ENCODE results near the gene NCSTN. TPM values are rescaled to one million over a fixed set of nuclear protein-coding genes. Genes with fewer than 3 reads are reported as not detected.

Gene NCSTN
- total and polyA plus RNA-seq, 10 of the 15 experiments (the other 5 are each of a cell fraction or from before 2014, with no cell fraction given), result 33.3 to 88.2 (median 60.4) TPM

DNA sequence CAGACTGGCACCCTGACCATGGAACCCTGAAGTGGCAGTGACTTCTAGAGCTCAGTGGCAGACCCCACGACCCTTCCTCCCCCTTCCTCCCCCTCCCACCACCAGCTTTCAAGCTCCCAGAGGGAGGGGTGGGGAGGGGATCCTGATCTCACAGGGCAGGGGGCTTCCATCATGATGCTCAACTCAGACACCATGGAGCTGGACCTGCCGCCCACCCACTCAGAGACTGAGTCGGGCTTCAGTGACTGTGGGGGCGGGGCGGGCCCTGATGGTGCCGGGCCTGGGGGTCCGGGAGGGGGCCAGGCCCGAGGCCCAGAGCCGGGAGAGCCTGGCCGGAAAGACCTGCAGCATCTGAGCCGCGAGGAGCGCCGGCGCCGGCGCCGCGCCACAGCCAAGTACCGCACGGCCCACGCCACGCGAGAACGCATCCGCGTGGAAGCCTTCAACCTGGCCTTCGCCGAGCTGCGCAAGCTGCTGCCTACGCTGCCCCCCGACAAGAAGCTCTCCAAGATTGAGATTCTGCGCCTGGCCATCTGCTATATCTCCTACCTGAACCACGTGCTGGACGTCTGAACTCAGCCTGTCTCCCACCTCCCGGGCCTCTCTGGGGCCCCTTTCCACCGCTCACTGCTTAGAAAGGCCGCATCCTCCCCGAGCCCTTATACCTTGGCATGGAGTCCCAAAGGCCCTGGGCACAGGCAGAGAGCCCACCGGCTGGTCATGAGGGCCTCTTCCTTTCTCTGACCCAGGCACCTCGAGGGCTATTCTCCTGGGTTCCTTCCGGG is 27.6 kb downstream of the NCSTN start:
- no peak for FAIRE-seq
- H2AFZ ChIP-seq (ENCODE audit: control insufficient read depth, low read depth, low read length), result no peak overlapping the region
- no peaks in the 10 kb centered on the region for H3K9me3 ChIP-seq (replicated peaks; ENCODE audit: control insufficient read depth, insufficient read depth, low read length)
- ChIA-PET POLR2A (interaction anchor here (1.3 kb wide), 1 partner anchor 13 kb away, joined by 3 read pairs; no protein-coding TSS in a partner anchor), RAD21 (ENCODE audit: unreplicated experiment) (interaction anchor here (0.6 to 1.5 kb wide), 2 partner anchors 177 to 218 kb away, joined by 4 read pairs; no protein-coding TSS in a partner anchor), CTCF (interaction anchor here (0.9 to 1.2 kb wide), 2 partner anchors 119 to 285 kb away, joined by 3 to 5 read pairs; no protein-coding TSS in a partner anchor), SMC1A (ENCODE audit: uncharacterized antibody, unreplicated experiment) (interaction anchor here (0.6 to 2.0 kb wide), 3 partner anchors 80 to 345 kb away, joined by 3 to 5 read pairs (median 3); no protein-coding TSS in a partner anchor)
- peaks cover 7% of the 10 kb centered on the region for H3K4me1 ChIP-seq (ENCODE audit: control insufficient read depth, insufficient read depth, low read length)
- H4K20me1 ChIP-seq (ENCODE audit: control insufficient read depth, insufficient read depth), result no peaks in the 10 kb centered on the region
- H3K36me3 ChIP-seq (ENCODE audit: control insufficient read depth in 2 of 2, insufficient read depth in 2 of 2, low read length in 1 of 2), result no peaks in the 10 kb centered on the region
- DNase-seq (ENCODE audit: low read depth, low spot score), result no peak
- no peaks in the 10 kb centered on the region for H3K79me2 ChIP-seq (ENCODE audit: control insufficient read depth, insufficient read depth, low read length)
- H3K9ac ChIP-seq (ENCODE audit: control insufficient read depth, insufficient read depth, low read length), result no peak overlapping the region
- in situ Hi-C loops (cut with MboI) (no loop called here), intact Hi-C loops (cut with micrococcal nuclease; ENCODE audit: unreplicated experiment) (no loop called here)
- H3K4me2 ChIP-seq (ENCODE audit: control insufficient read depth, insufficient read depth), result no peak overlapping the region
- H3K27ac ChIP-seq (ENCODE audit: control insufficient read depth, insufficient read depth), result no peak overlapping the region
- H3K27me3 ChIP-seq (replicated peaks in 1 of 2; ENCODE audit: control insufficient read depth in 2 of 2, insufficient read depth in 2 of 2, low read length in 1 of 2), result no peaks in the 10 kb centered on the region
- TF ChIP-seq IRF4 (IDR thresholded peaks at IDR 0.05; ENCODE audit: low read depth, low read length), result no peak
- TF ChIP-seq, protein P1, sequence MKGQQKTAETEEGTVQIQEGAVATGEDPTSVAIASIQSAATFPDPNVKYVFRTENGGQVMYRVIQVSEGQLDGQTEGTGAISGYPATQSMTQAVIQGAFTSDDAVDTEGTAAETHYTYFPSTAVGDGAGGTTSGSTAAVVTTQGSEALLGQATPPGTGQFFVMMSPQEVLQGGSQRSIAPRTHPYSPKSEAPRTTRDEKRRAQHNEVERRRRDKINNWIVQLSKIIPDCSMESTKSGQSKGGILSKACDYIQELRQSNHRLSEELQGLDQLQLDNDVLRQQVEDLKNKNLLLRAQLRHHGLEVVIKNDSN (IDR thresholded peaks at IDR 0.05; ENCODE audit: borderline replicate concordance, extremely low read length, insufficient read depth, low read depth, low read length), result no peak
- no peak for TF ChIP-seq ZZZ3 (IDR thresholded peaks at IDR 0.05; ENCODE audit: control insufficient read depth, insufficient read length, low read depth)
- no peak for TF ChIP-seq NR2C1 (IDR thresholded peaks at IDR 0.05)
- no peak for TF ChIP-seq NR2F1 (conservative IDR thresholded peaks at IDR 0.05)
- ATAC-seq, result no peak
- BruUV-seq (replicated peaks), result no TSS peak
- H3K4me3 ChIP-seq, result no peak overlapping the region
- 86% methylated on average over 37 of the region's 42 CpGs for WGBS (ENCODE audit: insufficient coverage, insufficient replicate concordance, low lambda C conversion rate, missing lambda C conversion rate)

- H2AFZ ChIP-seq (ENCODE audit: control insufficient read depth, low read depth, low read length), result no peak overlapping the region
- H3K9ac ChIP-seq (ENCODE audit: control insufficient read depth, insufficient read depth, low read length), result no peak overlapping the region
- RAD21 ChIA-PET (ENCODE audit: unreplicated experiment), result interaction anchor here (1.5 kb wide), 1 partner anchor 178 kb away, joined by 4 read pairs; no protein-coding TSS in a partner anchor
- FAIRE-seq (no peak), ATAC-seq (no peak), DNase-seq (ENCODE audit: low read depth, low spot score) (no peak)
- H4K20me1 ChIP-seq (ENCODE audit: control insufficient read depth, insufficient read depth), result no peaks in the 10 kb centered on the region
- POLR2A ChIA-PET, result interaction anchor here (1.3 kb wide), 1 partner anchor 13 kb away, joined by 3 read pairs; no protein-coding TSS in a partner anchor
- peaks cover 12% of the 10 kb centered on the region for H3K4me1 ChIP-seq (ENCODE audit: control insufficient read depth, insufficient read depth, low read length)
- H3K9me3 ChIP-seq (replicated peaks; ENCODE audit: control insufficient read depth, insufficient read depth, low read length), result no peaks in the 10 kb centered on the region
- no peaks in the 10 kb centered on the region for H3K27me3 ChIP-seq (replicated peaks in 1 of 2; ENCODE audit: control insufficient read depth in 2 of 2, insufficient read depth in 2 of 2, low read length in 1 of 2)
- in situ Hi-C loops (cut with MboI) (no loop called here), intact Hi-C loops (cut with micrococcal nuclease; ENCODE audit: unreplicated experiment) (no loop called here)
- H3K4me2 ChIP-seq (ENCODE audit: control insufficient read depth, insufficient read depth), result no peak overlapping the region
- no peak overlapping the region for H3K4me3 ChIP-seq
- H3K27ac ChIP-seq (ENCODE audit: control insufficient read depth, insufficient read depth), result no peak overlapping the region
- SMC1A ChIA-PET (ENCODE audit: uncharacterized antibody, unreplicated experiment), result interaction anchor here (0.6 to 2.0 kb wide), 2 partner anchors 80 to 221 kb away, joined by 3 to 5 read pairs; no protein-coding TSS in a partner anchor
- H3K79me2 ChIP-seq (ENCODE audit: control insufficient read depth, insufficient read depth, low read length), result no peaks in the 10 kb centered on the region
- H3K36me3 ChIP-seq (ENCODE audit: control insufficient read depth in 2 of 2, insufficient read depth in 2 of 2, low read length in 1 of 2), result no peaks in the 10 kb centered on the region
- CTCF ChIA-PET, result interaction anchor here (0.9 to 1.2 kb wide), 2 partner anchors 120 to 285 kb away, joined by 3 to 5 read pairs; no protein-coding TSS in a partner anchor
- no TSS peak for BruUV-seq (replicated peaks)
- no peak for TF ChIP-seq TCF12 (IDR thresholded peaks at IDR 0.05; ENCODE audit: low read depth, low read length)
- no peak for TF ChIP-seq USF2 (IDR thresholded peaks at IDR 0.05; ENCODE audit: borderline replicate concordance, low read depth, low read length)
- no peak for TF ChIP-seq SMAD1 (IDR thresholded peaks at IDR 0.05; ENCODE audit: low read depth, partially characterized antibody)
- no peak for TF ChIP-seq E2F8 (IDR thresholded peaks at IDR 0.05; ENCODE audit: low read depth, partially characterized antibody)
- TF ChIP-seq EZH2 (IDR thresholded peaks at IDR 0.05; ENCODE audit: borderline replicate concordance, control insufficient read depth, low read depth, low read length), result no peak
Measured at GRCh38 chr1:160371346-160371631, 28.1 kb downstream of the NCSTN start.

Measured in GM12878 (cell line).